ENCODE results near the gene NANOS1. TPM values are rescaled to one million over a fixed set of nuclear protein-coding genes. Genes with fewer than 3 reads are reported as not detected.

Gene NANOS1
- polyA plus RNA-seq, 1 donor: 1.9 TPM

- Histone ChIP-seq H3K4me3 (ENCODE audit: low read length) (no peak overlapping the region), H3K9me3 (ENCODE audit: control insufficient read depth, low read depth, low read length) (peaks cover 2% of the 10 kb centered on the region), H3K27ac (ENCODE audit: low read length) (no peak overlapping the region), H3K36me3 (ENCODE audit: control insufficient read depth, insufficient read depth, low read length) (no peaks in the 10 kb centered on the region), H3K4me1 (ENCODE audit: control insufficient read depth, insufficient read depth, low read length) (no peaks in the 10 kb centered on the region), H3K27me3 (ENCODE audit: control insufficient read depth, insufficient read depth, low read length) (peaks cover 6% of the 10 kb centered on the region)
- 90% methylated on average over 1 of the region's 1 CpG for WGBS (ENCODE audit: insufficient coverage, low lambda C conversion rate)
- DNase-seq: no peak
Measured at GRCh38 chr10:118990326-118990725, 39.2 kb upstream of the NANOS1 start.

DNA sequence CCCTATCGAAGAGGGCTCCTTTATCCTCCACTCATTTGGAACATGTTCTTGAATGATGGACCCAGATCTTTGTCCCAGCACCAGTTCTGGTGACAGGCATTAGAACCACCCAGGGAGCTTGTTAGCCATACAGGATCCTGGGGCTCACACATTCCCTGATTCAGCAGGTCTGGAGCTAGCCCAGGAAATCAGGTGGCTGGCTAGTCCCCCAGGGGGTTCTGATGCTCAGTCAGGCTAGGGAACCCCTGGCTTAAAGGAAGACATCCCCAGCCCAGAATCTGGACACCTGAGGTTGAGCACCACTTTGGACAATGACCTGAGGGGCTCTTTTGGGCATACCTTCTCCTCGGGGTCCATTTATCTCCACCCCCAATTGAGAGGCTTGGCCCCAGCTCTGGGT lies 37.0 kb upstream of the NANOS1 start:
- Histone ChIP-seq H3K27me3 (ENCODE audit: control insufficient read depth, insufficient read depth, low read length) (peaks cover 6% of the 10 kb centered on the region), H3K4me3 (ENCODE audit: low read length) (no peak overlapping the region), H3K36me3 (ENCODE audit: control insufficient read depth, insufficient read depth, low read length) (no peaks in the 10 kb centered on the region), H3K4me1 (ENCODE audit: control insufficient read depth, insufficient read depth, low read length) (no peaks in the 10 kb centered on the region), H3K27ac (ENCODE audit: low read length) (no peak overlapping the region), H3K9me3 (ENCODE audit: control insufficient read depth, low read depth, low read length) (no peaks in the 10 kb centered on the region)
- no CpG with 5 or more reads among the region's 2 CpGs for WGBS (ENCODE audit: insufficient coverage, low lambda C conversion rate)
- DNase-seq: no peak

- peaks cover 6% of the 10 kb centered on the region for H3K27me3 ChIP-seq (ENCODE audit: control insufficient read depth, insufficient read depth, low read length)
- no CpG with 5 or more reads among the region's 3 CpGs for WGBS (ENCODE audit: insufficient coverage, low lambda C conversion rate)
- H3K4me3 ChIP-seq (ENCODE audit: low read length): no peak overlapping the region
- no peaks in the 10 kb centered on the region for H3K9me3 ChIP-seq (ENCODE audit: control insufficient read depth, low read depth, low read length)
- DNase-seq: no peak
- no peak overlapping the region for H3K27ac ChIP-seq (ENCODE audit: low read length)
- no peaks in the 10 kb centered on the region for H3K36me3 ChIP-seq (ENCODE audit: control insufficient read depth, insufficient read depth, low read length)
- no peaks in the 10 kb centered on the region for H3K4me1 ChIP-seq (ENCODE audit: control insufficient read depth, insufficient read depth, low read length)
Measured at GRCh38 chr10:118993214-118993613, 36.3 kb upstream of the NANOS1 start.

GRCh38 chr10:118994321-118994720 lies 35.2 kb upstream of the NANOS1 start:
- H3K9me3 ChIP-seq (ENCODE audit: control insufficient read depth, low read depth, low read length): no peaks in the 10 kb centered on the region
- H3K36me3 ChIP-seq (ENCODE audit: control insufficient read depth, insufficient read depth, low read length): no peaks in the 10 kb centered on the region
- H3K4me3 ChIP-seq (ENCODE audit: low read length): no peak overlapping the region
- peaks cover 6% of the 10 kb centered on the region for H3K27me3 ChIP-seq (ENCODE audit: control insufficient read depth, insufficient read depth, low read length)
- H3K27ac ChIP-seq (ENCODE audit: low read length): no peak overlapping the region
- DNase-seq: no peak
- H3K4me1 ChIP-seq (ENCODE audit: control insufficient read depth, insufficient read depth, low read length): no peaks in the 10 kb centered on the region
- WGBS (ENCODE audit: insufficient coverage, low lambda C conversion rate): no CpG with 5 or more reads among the region's 2 CpGs

- H3K4me1 ChIP-seq (ENCODE audit: control insufficient read depth, insufficient read depth, low read length): no peaks in the 10 kb centered on the region
- no peak overlapping the region for H3K27ac ChIP-seq (ENCODE audit: low read length)
- no peaks in the 10 kb centered on the region for H3K9me3 ChIP-seq (ENCODE audit: control insufficient read depth, low read depth, low read length)
- peaks cover 8% of the 10 kb centered on the region for H3K27me3 ChIP-seq (ENCODE audit: control insufficient read depth, insufficient read depth, low read length)
- no peak for DNase-seq
- H3K36me3 ChIP-seq (ENCODE audit: control insufficient read depth, insufficient read depth, low read length): no peaks in the 10 kb centered on the region
- WGBS (ENCODE audit: insufficient coverage, low lambda C conversion rate): 100% methylated on average over 4 of the region's 10 CpGs
- no peak overlapping the region for H3K4me3 ChIP-seq (ENCODE audit: low read length)
Measured at GRCh38 chr10:118995739-118996138, 33.8 kb upstream of the NANOS1 start.

DNA sequence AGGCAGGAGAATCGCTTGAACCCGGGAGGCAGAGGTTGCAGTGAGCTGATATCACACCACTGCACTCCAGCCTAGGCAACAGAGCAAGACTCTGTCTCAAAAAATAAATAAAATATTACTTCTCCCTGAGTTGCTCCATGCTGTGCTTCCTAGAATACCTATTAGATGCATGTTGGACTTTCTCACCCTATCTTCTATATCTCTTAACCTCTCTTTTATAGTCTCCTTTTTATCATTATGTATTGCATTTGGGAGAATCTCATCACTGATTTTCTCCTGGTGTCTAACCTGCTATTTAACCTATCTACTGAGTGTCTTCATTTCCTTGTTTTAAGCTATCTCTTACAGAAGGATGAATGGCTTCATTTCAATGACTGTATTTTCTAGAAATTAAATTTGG lies 32.1 kb upstream of the NANOS1 start:
- Histone ChIP-seq H3K4me3 (ENCODE audit: low read length) (no peak overlapping the region), H3K36me3 (ENCODE audit: control insufficient read depth, insufficient read depth, low read length) (no peaks in the 10 kb centered on the region), H3K9me3 (ENCODE audit: control insufficient read depth, low read depth, low read length) (no peaks in the 10 kb centered on the region), H3K4me1 (ENCODE audit: control insufficient read depth, insufficient read depth, low read length) (no peaks in the 10 kb centered on the region), H3K27ac (ENCODE audit: low read length) (no peak overlapping the region), H3K27me3 (ENCODE audit: control insufficient read depth, insufficient read depth, low read length) (peaks cover 2% of the 10 kb centered on the region)
- no peak for DNase-seq
- no CpG with 5 or more reads among the region's 2 CpGs for WGBS (ENCODE audit: insufficient coverage, low lambda C conversion rate)

DNA sequence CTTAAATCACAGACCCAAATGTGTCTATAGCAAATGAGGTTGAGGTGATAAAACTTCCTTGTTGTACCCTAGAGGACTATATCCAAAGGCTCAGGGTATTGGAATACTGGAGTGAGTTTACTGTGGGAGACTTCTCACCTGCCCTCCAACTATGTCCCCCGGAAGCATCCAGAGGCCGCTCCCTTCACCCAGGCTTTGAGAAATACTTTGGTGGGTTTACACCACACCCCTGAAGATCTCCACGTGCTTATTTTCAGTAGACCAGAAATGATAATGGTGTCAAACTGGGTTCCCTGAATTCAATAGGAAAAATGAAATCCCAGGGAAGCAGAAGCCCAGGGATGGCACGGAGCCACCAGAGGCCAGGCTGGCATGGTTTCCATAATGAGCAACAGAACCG lies 31.3 kb upstream of the NANOS1 start:
- no peaks in the 10 kb centered on the region for H3K9me3 ChIP-seq (ENCODE audit: control insufficient read depth, low read depth, low read length)
- WGBS (ENCODE audit: insufficient coverage, low lambda C conversion rate): no CpG with 5 or more reads among the region's 5 CpGs
- no peak overlapping the region for H3K27ac ChIP-seq (ENCODE audit: low read length)
- no peaks in the 10 kb centered on the region for H3K4me1 ChIP-seq (ENCODE audit: control insufficient read depth, insufficient read depth, low read length)
- no peak overlapping the region for H3K4me3 ChIP-seq (ENCODE audit: low read length)
- no peaks in the 10 kb centered on the region for H3K36me3 ChIP-seq (ENCODE audit: control insufficient read depth, insufficient read depth, low read length)
- DNase-seq: no peak
- H3K27me3 ChIP-seq (ENCODE audit: control insufficient read depth, insufficient read depth, low read length): peaks cover 2% of the 10 kb centered on the region

DNA sequence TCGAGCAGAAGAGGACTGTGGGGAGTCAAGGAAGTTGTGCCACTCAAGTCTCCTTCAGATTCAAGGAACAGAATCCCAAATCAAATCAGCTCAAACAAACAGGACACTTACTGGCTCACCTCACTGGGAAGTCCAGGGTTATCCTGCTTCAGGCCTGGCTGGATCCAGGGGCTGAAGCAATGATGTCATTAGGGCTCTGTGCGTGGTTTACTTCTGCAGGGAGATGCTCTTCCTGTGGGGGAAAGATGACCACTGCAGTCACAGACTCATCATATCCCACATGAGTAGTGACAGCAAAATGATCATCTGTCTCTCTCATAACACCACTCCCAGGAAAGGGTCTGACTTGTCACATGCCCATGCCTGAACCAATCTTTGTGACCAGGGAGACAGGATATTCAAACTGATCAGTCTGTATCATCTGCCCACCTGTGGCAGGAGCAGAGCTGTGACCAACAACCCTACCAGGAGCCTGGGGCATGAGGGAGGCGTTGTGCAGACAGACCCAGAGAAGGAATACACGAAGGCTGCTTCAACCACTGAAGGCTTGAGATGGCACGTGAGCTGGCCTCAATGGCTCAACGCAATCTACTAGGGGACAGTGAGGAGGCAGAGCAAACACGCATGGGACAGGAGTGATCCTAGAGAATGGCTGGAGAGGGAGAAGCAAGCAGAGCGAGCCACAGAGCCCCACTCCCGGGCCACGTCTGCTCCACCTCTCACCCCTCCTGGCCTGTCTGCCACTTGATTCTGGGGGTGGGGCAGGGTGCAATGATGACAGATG lies 27.6 kb upstream of the NANOS1 start:
- no peaks in the 10 kb centered on the region for H3K36me3 ChIP-seq (ENCODE audit: control insufficient read depth, insufficient read depth, low read length)
- H3K4me3 ChIP-seq (ENCODE audit: low read length): no peak overlapping the region
- no CpG with 5 or more reads among the region's 10 CpGs for WGBS (ENCODE audit: insufficient coverage, low lambda C conversion rate)
- no peak overlapping the region for H3K27ac ChIP-seq (ENCODE audit: low read length)
- no peaks in the 10 kb centered on the region for H3K9me3 ChIP-seq (ENCODE audit: control insufficient read depth, low read depth, low read length)
- H3K4me1 ChIP-seq (ENCODE audit: control insufficient read depth, insufficient read depth, low read length): peaks cover 4% of the 10 kb centered on the region
- H3K27me3 ChIP-seq (ENCODE audit: control insufficient read depth, insufficient read depth, low read length): peaks cover 4% of the 10 kb centered on the region
- no peak for DNase-seq

DNA sequence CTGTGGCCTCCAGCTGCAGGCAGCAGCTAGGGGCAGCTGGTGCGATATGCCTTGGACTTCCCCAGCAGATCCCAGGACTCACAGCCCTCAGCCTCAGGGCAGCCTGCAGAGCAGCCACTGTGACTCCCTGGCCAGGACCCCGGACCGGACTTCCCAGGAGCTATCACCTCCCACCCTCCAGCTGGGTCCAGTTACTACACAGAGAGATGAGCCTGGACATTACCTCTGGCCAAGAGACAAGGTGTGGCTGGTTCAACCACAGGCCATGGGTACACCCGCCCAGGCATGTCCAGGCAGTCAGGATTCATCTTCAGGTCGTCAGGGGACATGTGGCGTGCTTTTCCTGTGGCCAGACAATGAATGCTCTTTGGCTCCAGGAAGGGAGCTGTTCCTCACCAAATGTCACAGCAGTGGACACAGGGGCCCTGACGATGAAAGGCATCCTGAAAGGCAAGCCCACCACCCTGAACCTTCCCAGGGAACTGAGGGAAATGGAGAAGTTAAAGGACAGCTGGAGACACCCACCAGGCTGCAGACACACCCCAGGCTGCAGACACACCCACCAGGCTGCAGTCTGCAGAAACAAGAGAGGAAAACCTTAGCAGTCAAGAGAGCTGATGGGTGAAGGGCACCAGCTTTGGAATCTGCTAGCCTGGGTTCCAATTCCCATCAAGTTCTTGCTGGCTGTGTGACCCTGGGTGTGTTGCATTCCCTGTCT lies 25.8 kb upstream of the NANOS1 start:
- peaks cover 4% of the 10 kb centered on the region for H3K4me1 ChIP-seq (ENCODE audit: control insufficient read depth, insufficient read depth, low read length)
- no CpG with 5 or more reads among the region's 7 CpGs for WGBS (ENCODE audit: insufficient coverage, low lambda C conversion rate)
- H3K36me3 ChIP-seq (ENCODE audit: control insufficient read depth, insufficient read depth, low read length): no peaks in the 10 kb centered on the region
- no peak overlapping the region for H3K27ac ChIP-seq (ENCODE audit: low read length)
- DNase-seq: no peak
- no peak overlapping the region for H3K4me3 ChIP-seq (ENCODE audit: low read length)
- peaks cover 4% of the 10 kb centered on the region for H3K27me3 ChIP-seq (ENCODE audit: control insufficient read depth, insufficient read depth, low read length)
- no peaks in the 10 kb centered on the region for H3K9me3 ChIP-seq (ENCODE audit: control insufficient read depth, low read depth, low read length)

GRCh38 chr10:119005362-119006043 lies 24.0 kb upstream of the NANOS1 start:
- Histone ChIP-seq H3K27ac (ENCODE audit: low read length) (no peak overlapping the region), H3K27me3 (ENCODE audit: control insufficient read depth, insufficient read depth, low read length) (peaks cover 2% of the 10 kb centered on the region), H3K36me3 (ENCODE audit: control insufficient read depth, insufficient read depth, low read length) (no peaks in the 10 kb centered on the region), H3K9me3 (ENCODE audit: control insufficient read depth, low read depth, low read length) (no peaks in the 10 kb centered on the region), H3K4me1 (ENCODE audit: control insufficient read depth, insufficient read depth, low read length) (peaks cover 4% of the 10 kb centered on the region), H3K4me3 (ENCODE audit: low read length) (no peak overlapping the region)
- WGBS (ENCODE audit: insufficient coverage, low lambda C conversion rate): 100% methylated on average over 2 of the region's 9 CpGs
- no peak for DNase-seq

Measured in large intestine (tissue), 3 donors.